ENCODE measurements around the gene TBATA.

TBATA gene

GRCh38 chr10:70733051-70733450 is 52.1 kb downstream of the TBATA start:
- no peaks in the 10 kb centered on the region for H3K36me3 Mint-ChIP-seq
- no peak overlapping the region for H3K4me3 Mint-ChIP-seq
- no peak overlapping the region for H3K27ac Mint-ChIP-seq
- H3K27me3 Mint-ChIP-seq = no peaks in the 10 kb centered on the region
- H3K4me1 Mint-ChIP-seq = no peaks in the 10 kb centered on the region
- no peaks in the 10 kb centered on the region for H3K9me3 Mint-ChIP-seq

DNA sequence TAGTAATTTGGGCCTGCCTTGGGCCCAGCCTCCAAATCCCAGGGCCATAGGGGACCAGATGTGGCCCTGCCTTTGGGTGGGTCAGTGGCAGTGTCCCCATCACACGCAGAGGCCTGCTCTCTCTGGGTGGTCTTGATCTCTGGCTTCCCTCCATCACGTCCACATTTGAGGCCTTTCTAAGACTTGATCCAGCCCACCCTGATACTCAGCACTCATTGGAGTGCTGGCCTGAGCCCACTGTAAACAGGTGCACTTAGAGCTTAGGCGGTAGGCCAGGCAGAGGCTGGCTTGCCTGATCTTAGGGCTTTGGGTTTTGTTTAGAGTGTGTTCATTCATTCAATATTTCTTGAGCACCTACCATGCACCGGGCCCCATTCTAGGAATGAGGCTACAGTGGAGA is 52.6 kb downstream of the TBATA start:
- no peaks in the 10 kb centered on the region for H3K9me3 Mint-ChIP-seq
- H3K36me3 Mint-ChIP-seq = no peaks in the 10 kb centered on the region
- H3K27me3 Mint-ChIP-seq = no peaks in the 10 kb centered on the region
- H3K4me3 Mint-ChIP-seq = no peak overlapping the region
- no peaks in the 10 kb centered on the region for H3K4me1 Mint-ChIP-seq
- H3K27ac Mint-ChIP-seq = no peak overlapping the region

DNA sequence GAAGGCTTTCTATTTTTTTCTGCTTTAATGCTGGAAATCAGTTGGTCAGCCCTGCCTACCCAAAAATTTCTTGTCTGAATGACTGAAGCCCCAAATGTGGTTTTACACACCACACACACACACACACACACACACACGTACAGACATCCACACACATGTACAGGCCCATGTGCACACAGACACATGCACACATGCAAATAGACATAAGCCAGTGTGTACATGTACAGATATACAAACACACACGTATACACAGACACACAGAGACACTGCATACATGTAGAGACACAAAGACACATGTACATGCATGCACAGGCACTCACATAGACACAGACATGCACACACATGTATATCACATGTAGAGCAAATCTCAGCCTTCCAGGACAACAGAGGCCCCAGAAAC is 54.2 kb downstream of the TBATA start:
- H3K4me3 Mint-ChIP-seq = no peak overlapping the region
- no peaks in the 10 kb centered on the region for H3K36me3 Mint-ChIP-seq
- H3K9me3 Mint-ChIP-seq = no peaks in the 10 kb centered on the region
- no peak overlapping the region for H3K27ac Mint-ChIP-seq
- H3K4me1 Mint-ChIP-seq = no peaks in the 10 kb centered on the region
- H3K27me3 Mint-ChIP-seq = no peaks in the 10 kb centered on the region

- Mint-ChIP-seq H3K4me1 (no peaks in the 10 kb centered on the region), H3K4me3 (no peak overlapping the region), H3K36me3 (no peaks in the 10 kb centered on the region), H3K27ac (no peak overlapping the region), H3K27me3 (no peaks in the 10 kb centered on the region), H3K9me3 (no peaks in the 10 kb centered on the region)
Observed at GRCh38 chr10:70729763-70730357, 55.3 kb downstream of the TBATA start.

GRCh38 chr10:70728328-70728727 is 56.8 kb downstream of the TBATA start:
- Mint-ChIP-seq H3K9me3 (no peaks in the 10 kb centered on the region), H3K4me1 (no peaks in the 10 kb centered on the region), H3K27me3 (no peaks in the 10 kb centered on the region), H3K27ac (no peak overlapping the region), H3K4me3 (no peak overlapping the region), H3K36me3 (no peaks in the 10 kb centered on the region)

DNA sequence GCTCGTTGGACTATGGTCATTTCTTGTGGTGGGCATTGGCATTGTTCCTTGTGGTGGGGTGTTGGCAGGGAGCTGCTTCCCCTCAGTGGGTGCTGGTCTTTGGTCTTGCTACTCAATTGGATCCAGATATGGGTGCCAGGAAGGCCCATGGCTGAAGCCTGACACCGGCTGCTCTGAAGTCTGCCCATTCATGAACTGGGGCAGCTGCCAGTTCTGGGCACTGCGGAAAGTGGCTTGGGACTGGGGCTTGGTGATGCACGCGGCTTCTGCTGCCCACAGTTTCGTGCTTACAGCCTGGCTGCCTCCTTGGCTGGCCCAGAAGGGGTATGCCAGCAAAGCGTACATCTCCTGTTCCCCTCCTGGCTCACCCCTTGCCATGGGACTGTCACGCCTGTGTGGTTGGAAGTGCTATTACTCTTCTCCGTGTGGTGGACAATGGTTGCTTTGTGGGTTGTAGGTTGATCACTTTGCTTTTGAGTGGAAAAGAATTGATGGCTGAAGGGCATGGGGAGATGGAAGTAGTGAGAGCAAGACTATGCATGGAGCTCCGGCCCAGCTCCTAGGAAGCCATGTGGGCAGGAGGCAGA is 58.2 kb downstream of the TBATA start:
- Mint-ChIP-seq H3K36me3 (no peaks in the 10 kb centered on the region), H3K4me1 (no peaks in the 10 kb centered on the region), H3K4me3 (no peak overlapping the region), H3K27ac (no peak overlapping the region), H3K9me3 (no peaks in the 10 kb centered on the region), H3K27me3 (no peaks in the 10 kb centered on the region)

DNA sequence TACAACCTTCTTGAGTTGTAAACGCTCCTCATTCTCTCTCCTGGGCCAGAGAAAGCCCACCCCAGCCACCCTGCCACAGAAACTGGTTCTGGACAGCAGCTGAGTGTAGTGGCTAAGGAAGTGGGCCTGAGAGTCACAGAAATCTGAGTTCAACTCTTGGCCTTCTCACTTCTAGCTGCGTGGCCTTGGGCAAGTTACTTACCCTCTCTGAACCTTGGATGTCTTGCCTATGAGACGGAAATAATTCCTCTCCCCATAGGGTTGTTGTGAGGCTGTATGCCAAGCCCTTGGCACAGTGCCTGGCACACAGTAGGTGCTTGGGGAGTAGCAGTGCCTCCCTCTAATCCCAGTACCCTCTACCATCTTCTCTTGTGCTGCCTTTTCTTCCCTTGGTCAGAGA is 61.4 kb downstream of the TBATA start:
- Mint-ChIP-seq H3K4me1 (no peaks in the 10 kb centered on the region), H3K27ac (no peak overlapping the region), H3K9me3 (no peaks in the 10 kb centered on the region), H3K27me3 (no peaks in the 10 kb centered on the region), H3K4me3 (no peak overlapping the region), H3K36me3 (no peaks in the 10 kb centered on the region)

GRCh38 chr10:70722820-70723424 is 62.3 kb downstream of the TBATA start:
- Mint-ChIP-seq H3K4me3 (no peak overlapping the region), H3K4me1 (no peaks in the 10 kb centered on the region), H3K36me3 (no peaks in the 10 kb centered on the region), H3K27ac (no peak overlapping the region), H3K27me3 (no peaks in the 10 kb centered on the region), H3K9me3 (no peaks in the 10 kb centered on the region)
